T-helper 2 cell (primary cell): ENCODE data around the gene UBL7.
A peak's percentile ranks its signal among the peaks of the same experiment; 100 is the strongest.

ENCODE experiments used
- DNase-seq, 5 experiments: peaks; one replicate each; pipeline versions ENCODE4 v3.0.0 to v3.0.0-alpha.2; 2012 to 2022

The UBL7 gene

GRCh38 chr15:74422652-74423430, 38.1 kb downstream of the UBL7 start:
- DNase-seq, result no peak

GRCh38 chr15:74422265-74422651, 38.7 kb downstream of the UBL7 start:
- no peak for DNase-seq

GRCh38 chr15:74421302-74422245, 39.4 kb downstream of the UBL7 start:
- no peak for DNase-seq

GRCh38 chr15:74420193-74420905, 40.6 kb downstream of the UBL7 start:
- no peak for DNase-seq

GRCh38 chr15:74419432-74419831, 41.5 kb downstream of the UBL7 start:
- no peak for DNase-seq

GRCh38 chr15:74418575-74419338, 42.2 kb downstream of the UBL7 start:
- DNase-seq, result no peak

- no peak for DNase-seq
Observed at GRCh38 chr15:74417670-74418069, 43.3 kb downstream of the UBL7 start.

- no peak for DNase-seq
Observed at GRCh38 chr15:74417225-74417624, 43.7 kb downstream of the UBL7 start.

- no peak for DNase-seq
Observed at GRCh38 chr15:74415966-74416916, 44.7 kb downstream of the UBL7 start.

- peak in 1 of 5 experiments; percentile 33 for DNase-seq
Observed at GRCh38 chr15:74414603-74415338, 46.2 kb downstream of the UBL7 start.

- DNase-seq, result no peak
Observed at GRCh38 chr15:74414081-74414580, 46.8 kb downstream of the UBL7 start.

- no peak for DNase-seq
Observed at GRCh38 chr15:74413350-74414080, 47.4 kb downstream of the UBL7 start.

GRCh38 chr15:74412159-74412558, 48.8 kb downstream of the UBL7 start:
- DNase-seq, result no peak

GRCh38 chr15:74411686-74412085, 49.3 kb downstream of the UBL7 start:
- DNase-seq, result no peak

- no peak for DNase-seq
Observed at GRCh38 chr15:74410502-74410901, 50.5 kb downstream of the UBL7 start.

- no peak for DNase-seq
Observed at GRCh38 chr15:74409225-74409624, 51.7 kb downstream of the UBL7 start.

GRCh38 chr15:74408815-74409214, 52.1 kb downstream of the UBL7 start:
- no peak for DNase-seq

GRCh38 chr15:74408385-74408784, 52.6 kb downstream of the UBL7 start:
- no peak for DNase-seq

- no peak for DNase-seq
Observed at GRCh38 chr15:74406992-74407705, 53.8 kb downstream of the UBL7 start.
